K562 (cell line): Measurements from ENCODE around the gene KLHDC10. TPM values are rescaled to one million over a fixed set of nuclear protein-coding genes. Genes with fewer than 3 reads are reported as not detected.
A peak's percentile ranks its signal among the peaks of the same experiment; 100 is the strongest.

Source experiments
- DNMT1 ChIP-seq: fragments of 450-650 bp; IDR thresholded peaks from 2 replicates; pipeline ENCODE4 v1.6.1; 2016; ENCODE audit warnings: antibody characterized with exemption, mild to moderate bottlenecking
- FOXA1 ChIP-seq: fragments of 450-650 bp; IDR thresholded peaks from 2 replicates; pipeline ENCODE4 v1.6.1; 2016; ENCODE audit warnings: mild to moderate bottlenecking, borderline replicate concordance
- HDAC1 ChIP-seq, 2 experiments: fragments of 450-650 bp; IDR thresholded peaks; 2 replicates each; pipeline ENCODE4 v1.6.1; 2016 to 2017; ENCODE audit warnings: inconsistent platforms in 1 of 2, mild to moderate bottlenecking in 1 of 2, moderate library complexity in 1 of 2
- PHB ChIP-seq: fragments of 250-450 bp; sonication (Bioruptor Pico); IDR thresholded peaks from 2 replicates; pipeline ENCODE4 v1.5.0; 2021
- RAD51 ChIP-seq: fragments of 450-650 bp; IDR thresholded peaks from 2 replicates; pipeline ENCODE4 v1.7.1; 2016; ENCODE audit warnings: low read depth, mild to moderate bottlenecking, borderline replicate concordance
- RBM25 ChIP-seq: fragments of 200-400 bp; formaldehyde crosslinking; IDR thresholded peaks from 2 replicates; pipeline ENCODE4 v1.6.1; 2018; ENCODE audit warnings: low read length, low read depth, moderate library complexity; ENCODE audit not compliant: severe bottlenecking
- TCF7L2 ChIP-seq: fragments of 150-350 bp; IDR thresholded peaks from 2 replicates; pipeline ENCODE4 v1.6.1; 2016; ENCODE audit warnings: low read depth, mild to moderate bottlenecking, low read length, moderate library complexity
- TEAD1 ChIP-seq, 2 experiments: fragments of 450-650 bp in 1 of 2; sonication (generic) in 1 of 2; formaldehyde crosslinking; IDR thresholded peaks; 2 replicates each; pipeline versions ENCODE4 v1.4.0 to v1.8.0; 2020 to 2022; ENCODE audit warnings: mild to moderate bottlenecking in 2 of 2, missing genetic modification reagents in 1 of 2
- U2AF2 ChIP-seq: fragments of 200-400 bp; formaldehyde crosslinking; optimal IDR thresholded peaks from 2 replicates; pipeline ENCODE3; 2017; ENCODE audit warnings: low read depth, mild to moderate bottlenecking, low read length
- YY1 ChIP-seq, 3 experiments: IDR thresholded peaks; 2 replicates each; pipeline ENCODE4 v1.6.1; 2011; ENCODE audit warnings: low read length in 2 of 3, mild to moderate bottlenecking in 2 of 3, moderate library complexity in 2 of 3, borderline replicate concordance in 1 of 3, control low read depth in 1 of 3, low read depth in 1 of 3; ENCODE audit not compliant: insufficient read depth in 3 of 3, insufficient replicate concordance in 2 of 3, control insufficient read depth in 1 of 3, insufficient read length in 1 of 3; ENCODE audit errors: extremely low read depth in 1 of 3
- ZBTB7A ChIP-seq: IDR thresholded peaks from 2 replicates; pipeline ENCODE4 v1.6.1; 2011; ENCODE audit warnings: low read depth, mild to moderate bottlenecking, low read length, moderate library complexity, borderline replicate concordance; ENCODE audit not compliant: control insufficient read depth
- ZNF143 ChIP-seq: sonication (generic); formaldehyde crosslinking; IDR thresholded peaks from 2 replicates; pipeline ENCODE4 v1.9.0; 2022; ENCODE audit warnings: mild to moderate bottlenecking, missing genetic modification reagents
- ZNF184 ChIP-seq: sonication (generic); formaldehyde crosslinking; IDR thresholded peaks from 2 replicates; pipeline ENCODE4 v1.5.0; 2020; ENCODE audit warnings: missing genetic modification reagents
- ZNF324 ChIP-seq: fragments of 250-450 bp; sonication (Bioruptor Pico); IDR thresholded peaks from 2 replicates; pipeline ENCODE4 v1.4.0; 2020; ENCODE audit warnings: mild to moderate bottlenecking
- ZNF695 ChIP-seq: fragments of 450-650 bp; formaldehyde crosslinking; IDR thresholded peaks from 2 replicates; pipeline ENCODE4 v1.4.0; 2020; ENCODE audit warnings: mild to moderate bottlenecking, moderate library complexity
- polyA plus RNA-seq, 8 experiments: library from polyadenylated mRNA; depleted of rRNA in 4 of 8; stranded (reverse) in 5 of 8; unstranded in 3 of 8; fragments of >200 nt; fragmentation: Nextera tagmentation in 2 of 8; fragmentation: Illumina TruSeq in 1 of 8; extraction: Ambion mirVana in 2 of 8; extraction: Trizol in 1 of 8; gene quantifications; 2 replicates each; pipeline versions ENCODE4 v1.2.1 to v1.2.3, GENCODE V29; 2011 to 2014; ENCODE audit warnings: inconsistent platforms in 1 of 8, missing spikeins in 1 of 8
- total RNA-seq, 7 experiments: library from RNA; depleted of rRNA in 6 of 7; stranded (reverse); fragments of >200 nt in 6 of 7; fragmentation: Illumina TruSeq in 2 of 7; extraction: Trizol in 2 of 7; gene quantifications; 2 replicates each; pipeline versions ENCODE4 v1.2.1 to v1.2.3, GENCODE V29; 2011 to 2021; ENCODE audit warnings: low replicate concordance in 1 of 7
- TF ChIP-seq, protein P1 (sequence below): fragments of 450-650 bp; IDR thresholded peaks from 2 replicates; pipeline ENCODE4 v1.6.1; 2016; ENCODE audit warnings: low read depth, mild to moderate bottlenecking, moderate library complexity
- TF ChIP-seq, protein P2 (sequence below): sonication (generic); formaldehyde crosslinking; IDR thresholded peaks from 2 replicates; pipeline ENCODE4 v1.5.0; 2020; ENCODE audit warnings: missing genetic modification reagents
- TF ChIP-seq, protein P3 (sequence below), 2 experiments: IDR thresholded peaks; 2 replicates each; pipeline ENCODE4 v1.6.1; 2011; ENCODE audit warnings: borderline replicate concordance in 1 of 2, control low read depth in 1 of 2, low read depth in 1 of 2, low read length in 1 of 2, mild to moderate bottlenecking in 1 of 2, mixed read lengths in 1 of 2, moderate library complexity in 1 of 2; ENCODE audit not compliant: insufficient read depth in 1 of 2, insufficient read length in 1 of 2, poor library complexity in 1 of 2, severe bottlenecking in 1 of 2; ENCODE audit errors: extremely low read depth in 1 of 2

Gene KLHDC10
- total and polyA plus RNA-seq, 9 of the 15 experiments (the other 6 are each of a cell fraction or from before 2014, with no cell fraction given): 9.8 to 80.5 (median 31.4) TPM

DNA sequence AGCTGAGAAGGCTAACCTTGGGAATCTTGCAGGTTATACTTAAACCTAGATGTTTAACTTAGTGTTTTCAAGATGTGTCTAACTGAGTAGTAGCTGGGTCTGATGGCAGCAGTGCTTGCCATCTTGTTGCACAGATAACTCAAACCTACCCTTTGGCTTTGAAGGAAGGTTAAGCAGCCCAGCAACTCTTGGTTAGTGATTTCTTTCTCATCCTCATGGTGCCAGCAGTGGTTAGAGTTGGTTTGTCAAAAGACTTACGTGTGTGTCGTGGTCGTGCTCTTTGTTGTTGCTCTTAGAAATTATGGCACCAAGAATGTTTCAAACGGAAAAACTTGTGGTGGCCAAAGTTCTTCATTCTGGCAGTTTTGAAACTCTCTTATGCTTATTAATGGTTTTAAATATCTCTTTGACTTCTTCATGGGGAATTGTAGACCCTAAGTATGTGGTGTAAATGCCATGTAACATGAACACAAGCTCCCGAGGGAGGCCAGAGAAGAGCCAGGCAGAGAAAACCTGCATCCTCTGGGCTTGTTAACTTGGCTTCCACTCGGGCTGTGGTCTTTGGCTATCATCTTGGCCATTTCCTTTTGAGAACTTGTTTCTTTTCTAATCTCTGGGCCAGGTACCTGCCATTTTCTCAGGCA lies 61.0 kb downstream of the KLHDC10 start (continued):
- TF ChIP-seq YY1 (IDR thresholded peaks at IDR 0.05; ENCODE audit: borderline replicate concordance in 1 of 3, control insufficient read depth in 1 of 3, extremely low read depth in 1 of 3, insufficient read depth in 3 of 3, insufficient read length in 1 of 3, insufficient replicate concordance in 2 of 3, low read depth in 1 of 3, low read length in 2 of 3): peak in 1 of 3 experiments; percentile 50
- no peak for TF ChIP-seq ZNF324 (CRISPR knock-in tag)
- TF ChIP-seq ZNF184: no peak
- no peak for TF ChIP-seq ZBTB7A
- TF ChIP-seq DNMT1: no peak
- no peak for TF ChIP-seq HDAC1 (IDR thresholded peaks at IDR 0.05)
- no peak for TF ChIP-seq RBM25
- TF ChIP-seq, protein P1, sequence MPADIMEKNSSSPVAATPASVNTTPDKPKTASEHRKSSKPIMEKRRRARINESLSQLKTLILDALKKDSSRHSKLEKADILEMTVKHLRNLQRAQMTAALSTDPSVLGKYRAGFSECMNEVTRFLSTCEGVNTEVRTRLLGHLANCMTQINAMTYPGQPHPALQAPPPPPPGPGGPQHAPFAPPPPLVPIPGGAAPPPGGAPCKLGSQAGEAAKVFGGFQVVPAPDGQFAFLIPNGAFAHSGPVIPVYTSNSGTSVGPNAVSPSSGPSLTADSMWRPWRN: no peak
- no peak for TF ChIP-seq ZNF695
- TF ChIP-seq ZNF143 (CRISPR knock-in tag): no peak
- TF ChIP-seq, protein P2, sequence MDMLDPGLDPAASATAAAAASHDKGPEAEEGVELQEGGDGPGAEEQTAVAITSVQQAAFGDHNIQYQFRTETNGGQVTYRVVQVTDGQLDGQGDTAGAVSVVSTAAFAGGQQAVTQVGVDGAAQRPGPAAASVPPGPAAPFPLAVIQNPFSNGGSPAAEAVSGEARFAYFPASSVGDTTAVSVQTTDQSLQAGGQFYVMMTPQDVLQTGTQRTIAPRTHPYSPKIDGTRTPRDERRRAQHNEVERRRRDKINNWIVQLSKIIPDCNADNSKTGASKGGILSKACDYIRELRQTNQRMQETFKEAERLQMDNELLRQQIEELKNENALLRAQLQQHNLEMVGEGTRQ: no peak
- TF ChIP-seq FOXA1: no peak
- TF ChIP-seq RAD51: no peak
- no peak for TF ChIP-seq TEAD1 (CRISPR knock-in tag; IDR thresholded peaks at IDR 0.05)
- no peak for TF ChIP-seq TCF7L2
- TF ChIP-seq U2AF2: no peak
- TF ChIP-seq, protein P3, sequence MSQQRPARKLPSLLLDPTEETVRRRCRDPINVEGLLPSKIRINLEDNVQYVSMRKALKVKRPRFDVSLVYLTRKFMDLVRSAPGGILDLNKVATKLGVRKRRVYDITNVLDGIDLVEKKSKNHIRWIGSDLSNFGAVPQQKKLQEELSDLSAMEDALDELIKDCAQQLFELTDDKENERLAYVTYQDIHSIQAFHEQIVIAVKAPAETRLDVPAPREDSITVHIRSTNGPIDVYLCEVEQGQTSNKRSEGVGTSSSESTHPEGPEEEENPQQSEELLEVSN (IDR thresholded peaks at IDR 0.05; ENCODE audit: borderline replicate concordance in 1 of 2, extremely low read depth in 1 of 2, insufficient read depth in 1 of 2, insufficient read length in 1 of 2, low read depth in 1 of 2, low read length in 1 of 2, poor library complexity in 1 of 2, severe bottlenecking in 1 of 2): no peak
- no peak for TF ChIP-seq PHB
